ENCODE data around the gene DOCK1.
"Not testable (repeated sequence)": the region's sequence is repeated elsewhere in the genome, so short reads cannot be mapped to it uniquely, and the experiment has no call there.

The DOCK1 gene

GRCh38 chr10:126904818-126905701, at the start of gene DOCK1:
Gene DOCK1, plus strand, starts transcription at chr10:126905428. Its CDS starts 90 bp downstream, at chr10:126905518.
- DNase-seq, result no peak

GRCh38 chr10:126857178-126857806, 47.9 kb upstream of the DOCK1 start:
- DNase-seq, result no peak

- no peak for DNase-seq
Measured at GRCh38 chr10:126867567-126868365, 37.5 kb upstream of the DOCK1 start.

- DNase-seq, result no peak
Measured at GRCh38 chr10:126868371-126868770, 36.9 kb upstream of the DOCK1 start.

GRCh38 chr10:126872135-126872534, 33.1 kb upstream of the DOCK1 start:
- no peak for DNase-seq

- no peak for DNase-seq
Measured at GRCh38 chr10:126872768-126873167, 32.5 kb upstream of the DOCK1 start.

GRCh38 chr10:126876456-126876855, 28.8 kb upstream of the DOCK1 start:
- DNase-seq, result no peak

GRCh38 chr10:126877390-126877789, 27.8 kb upstream of the DOCK1 start:
- no peak for DNase-seq

GRCh38 chr10:126878594-126878993, 26.6 kb upstream of the DOCK1 start:
- DNase-seq, result no peak

GRCh38 chr10:126880926-126881325, 24.3 kb upstream of the DOCK1 start:
- no peak for DNase-seq

- not testable (repeated sequence) for DNase-seq
Measured at GRCh38 chr10:126882055-126882454, 23.2 kb upstream of the DOCK1 start.

GRCh38 chr10:126888436-126888835, 16.8 kb upstream of the DOCK1 start:
- DNase-seq, result not testable (repeated sequence)

- DNase-seq, result no peak
Measured at GRCh38 chr10:126889421-126889820, 15.8 kb upstream of the DOCK1 start.

- not testable (repeated sequence) for DNase-seq
Measured at GRCh38 chr10:126890797-126891196, 14.4 kb upstream of the DOCK1 start.

- no peak for DNase-seq
Measured at GRCh38 chr10:126892226-126893175, 12.7 kb upstream of the DOCK1 start.

GRCh38 chr10:126893206-126893605, 12.0 kb upstream of the DOCK1 start:
- no peak for DNase-seq

GRCh38 chr10:126893841-126894240, 11.4 kb upstream of the DOCK1 start:
- DNase-seq, result no peak

- DNase-seq, result no peak
Measured at GRCh38 chr10:126895214-126895781, 9.9 kb upstream of the DOCK1 start.

GRCh38 chr10:126898460-126898859, 6.8 kb upstream of the DOCK1 start:
- DNase-seq, result no peak

- DNase-seq, result not testable (repeated sequence)
Measured at GRCh38 chr10:126899529-126899928, 5.7 kb upstream of the DOCK1 start.

- no peak for DNase-seq
Measured at GRCh38 chr10:126902157-126902556, 3.1 kb upstream of the DOCK1 start.
